MM.1S (cell line): ENCODE results near the gene SYT3.

Experiments used
- CTCF ChIP-seq: fragments of 300-600 bp; sonication (generic); IDR thresholded peaks from 2 replicates; pipeline ENCODE4 v1.5.1; 2016; ENCODE audit warnings: antibody characterized with exemption, low read length, mixed read lengths
- EZH2 ChIP-seq: fragments of 300-600 bp; sonication (generic); optimal IDR thresholded peaks from 2 replicates; pipeline ENCODE3; 2017; ENCODE audit warnings: low read depth, mild to moderate bottlenecking, antibody characterized with exemption, low read length, mixed read lengths

- TF ChIP-seq CTCF = no peak
- TF ChIP-seq EZH2 = no peak
Measured at GRCh38 chr19:50664204-50664603, 24.5 kb upstream of the SYT3 start.
